Ovary (tissue), 3 donors: ENCODE measurements around the gene IFNLR1.

ENCODE experiments used
- EP300 ChIP-seq: sonication (generic); formaldehyde crosslinking; IDR thresholded peaks from one replicate; pipeline ENCODE4 v1.6.1; 2017; ENCODE audit warnings: antibody characterized with exemption
- POLR2A ChIP-seq: fragments of 450-650 bp; IDR thresholded peaks from one replicate; pipeline ENCODE4 v1.6.1; 2017; ENCODE audit warnings: antibody characterized with exemption, mild to moderate bottlenecking, moderate library complexity
- TF ChIP-seq, protein P1 (sequence below), 3 donors: fragments of 450-650 bp in 2 of 3; fragments of 200-600 bp in 1 of 3; IDR thresholded peaks; one replicate each; pipeline versions ENCODE4 v1.5.1 to v1.8.0; 2016 to 2022; ENCODE audit warnings: antibody characterized with exemption in 3 of 3, mild to moderate bottlenecking in 1 of 3
- donor health status: DM: no; HTN: no; CAD: no.

DNA sequence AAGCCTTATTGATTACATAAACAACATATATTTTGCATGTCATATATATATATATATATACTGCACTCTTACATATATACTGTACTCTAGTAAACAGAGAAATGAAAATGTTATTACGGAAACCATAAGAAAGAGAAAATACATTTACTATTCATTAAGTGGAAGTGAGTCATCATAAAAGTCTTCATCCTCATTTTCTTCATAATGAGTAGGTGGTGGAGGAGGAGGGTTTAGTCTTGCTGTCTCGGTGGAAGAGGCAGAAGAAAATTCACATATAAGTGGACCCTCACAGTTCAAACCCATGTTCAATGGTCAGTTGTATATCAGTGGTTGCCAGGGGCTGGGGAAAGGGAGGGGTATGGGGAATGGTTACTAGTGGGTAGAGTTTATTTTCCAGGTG, 8.0 kb upstream of the IFNLR1 start:
- TF ChIP-seq POLR2A, result no peak
- TF ChIP-seq, protein P1, sequence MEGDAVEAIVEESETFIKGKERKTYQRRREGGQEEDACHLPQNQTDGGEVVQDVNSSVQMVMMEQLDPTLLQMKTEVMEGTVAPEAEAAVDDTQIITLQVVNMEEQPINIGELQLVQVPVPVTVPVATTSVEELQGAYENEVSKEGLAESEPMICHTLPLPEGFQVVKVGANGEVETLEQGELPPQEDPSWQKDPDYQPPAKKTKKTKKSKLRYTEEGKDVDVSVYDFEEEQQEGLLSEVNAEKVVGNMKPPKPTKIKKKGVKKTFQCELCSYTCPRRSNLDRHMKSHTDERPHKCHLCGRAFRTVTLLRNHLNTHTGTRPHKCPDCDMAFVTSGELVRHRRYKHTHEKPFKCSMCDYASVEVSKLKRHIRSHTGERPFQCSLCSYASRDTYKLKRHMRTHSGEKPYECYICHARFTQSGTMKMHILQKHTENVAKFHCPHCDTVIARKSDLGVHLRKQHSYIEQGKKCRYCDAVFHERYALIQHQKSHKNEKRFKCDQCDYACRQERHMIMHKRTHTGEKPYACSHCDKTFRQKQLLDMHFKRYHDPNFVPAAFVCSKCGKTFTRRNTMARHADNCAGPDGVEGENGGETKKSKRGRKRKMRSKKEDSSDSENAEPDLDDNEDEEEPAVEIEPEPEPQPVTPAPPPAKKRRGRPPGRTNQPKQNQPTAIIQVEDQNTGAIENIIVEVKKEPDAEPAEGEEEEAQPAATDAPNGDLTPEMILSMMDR (IDR thresholded peaks at IDR 0.05), result no peak
- TF ChIP-seq EP300, result no peak
